Caco-2 (cell line): Measurements from ENCODE around the gene SCAND1. TPM values are rescaled to one million over a fixed set of nuclear protein-coding genes. Genes with fewer than 3 reads are reported as not detected.

Experiments
- BruUV-seq: library from RNA; stranded (reverse); fragments of 400-500 nt; replicated peaks from 2 replicates; lab custom pipeline; 2021; lab: Mats Ljungman, UMichigan
- CTCF ChIA-PET: fragments of 300-600 bp; sonication (Branson Sonifier 250); formaldehyde crosslinking; loops from one replicate; lab custom pipeline; 2022; ENCODE audit warnings: antibody characterized with exemption; lab: Charles Lee
- POLR2A ChIA-PET: fragments of 300-600 bp; sonication (Branson Sonifier 250); formaldehyde crosslinking; loops from one replicate; lab custom pipeline; 2022; ENCODE audit warnings: antibody characterized with exemption; lab: Charles Lee
- DNase-seq, 2 experiments: peaks; one replicate each; pipeline versions ENCODE4 v3.0.0 to v3.0.0-alpha.2; 2020 to 2022
- H3K27me3 ChIP-seq: replicated peaks from 2 replicates; pipeline ENCODE4 v1.6.0; 2011; ENCODE audit warnings: low read length; ENCODE audit not compliant: control insufficient read depth, insufficient read depth
- H3K36me3 ChIP-seq: 2 replicates; pipeline ENCODE4 v1.5.1; 2011; ENCODE audit warnings: low read length; ENCODE audit not compliant: control insufficient read depth, insufficient read depth
- H3K4me1 ChIP-seq: fragments of 250-450 bp; sonication (Bioruptor Pico); 2 replicates; pipeline ENCODE4 v1.5.1; 2020; ENCODE audit warnings: mild to moderate bottlenecking
- H3K4me3 ChIP-seq: 2 replicates; pipeline ENCODE4 v1.5.1; 2011; ENCODE audit warnings: low read depth, mild to moderate bottlenecking, control low read depth, low read length
- H3K9me3 ChIP-seq: fragments of 250-450 bp; sonication (Bioruptor Pico); 2 replicates; pipeline ENCODE4 v1.5.1; 2020; ENCODE audit warnings: mild to moderate bottlenecking, moderate library complexity
- H3K27ac Mint-ChIP-seq: one replicate; pipeline ENCODE4 v1.8.0; 2022; ENCODE audit warnings: mixed read lengths; ENCODE audit not compliant: unreplicated experiment
- H3K27me3 Mint-ChIP-seq: one replicate; pipeline ENCODE4 v1.8.0; 2022; ENCODE audit warnings: mixed read lengths; ENCODE audit not compliant: insufficient read depth, unreplicated experiment
- H3K36me3 Mint-ChIP-seq: one replicate; pipeline ENCODE4 v1.8.0; 2022; ENCODE audit warnings: mild to moderate bottlenecking, mixed read lengths; ENCODE audit not compliant: insufficient read depth, unreplicated experiment
- H3K4me1 Mint-ChIP-seq: one replicate; pipeline ENCODE4 v1.8.0; 2022; ENCODE audit warnings: low read depth, mixed read lengths; ENCODE audit not compliant: unreplicated experiment
- H3K4me3 Mint-ChIP-seq: one replicate; pipeline ENCODE4 v1.8.0; 2022; ENCODE audit warnings: mild to moderate bottlenecking, moderate library complexity, mixed read lengths; ENCODE audit not compliant: unreplicated experiment
- H3K9me3 Mint-ChIP-seq: one replicate; pipeline ENCODE4 v1.8.0; 2022; ENCODE audit warnings: mixed read lengths; ENCODE audit not compliant: unreplicated experiment
- intact Hi-C: fragments of 100-400 bp; cut with micrococcal nuclease; formaldehyde crosslinking; loops from one replicate; pipeline ENCODE4 v1.10.0; 2022; ENCODE audit not compliant: unreplicated experiment
- total RNA-seq: library from RNA; stranded (reverse); gene quantifications from 2 replicates; pipeline ENCODE4 v1.2.3, GENCODE V29; 2022
- TF ChIP-seq, protein P1 (sequence below), 2 experiments: fragments of 200-600 bp in 1 of 2; IDR thresholded peaks; 1 replicate in 1 of 2; 2 replicates in 1 of 2; pipeline versions ENCODE4 v1.5.1 to v1.8.0; 2011 to 2022; ENCODE audit warnings: antibody characterized with exemption in 1 of 2, control low read depth in 1 of 2, inconsistent platforms in 1 of 2, low read depth in 1 of 2, low read length in 1 of 2, mild to moderate bottlenecking in 1 of 2, moderate library complexity in 1 of 2; ENCODE audit not compliant: insufficient read depth in 1 of 2, severe bottlenecking in 1 of 2, unreplicated experiment in 1 of 2

SCAND1 gene
- total RNA-seq, 1 experiment from 2014 or later: 129 TPM

DNA sequence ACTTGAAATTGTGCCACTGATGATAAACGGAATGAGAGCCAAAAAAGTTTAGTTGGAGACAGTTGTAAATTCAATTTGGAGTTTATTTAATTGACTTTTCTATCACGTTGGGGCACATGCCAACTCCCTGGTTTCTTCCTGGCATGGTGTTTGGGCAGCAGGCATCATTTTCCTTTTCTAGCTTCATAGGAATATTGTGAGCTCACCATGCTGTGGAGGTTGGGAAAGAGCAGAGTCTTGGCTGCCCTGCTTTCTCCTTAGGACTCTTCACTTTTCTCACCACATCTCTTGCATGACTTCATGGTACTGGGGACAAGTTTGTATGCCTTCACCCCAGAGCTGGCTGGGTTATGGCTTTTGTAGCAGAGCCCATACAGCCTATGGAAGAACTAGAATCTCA lies 6.4 kb downstream of the SCAND1 start:
- peaks cover 63% of the 10 kb centered on the region for H3K36me3 Mint-ChIP-seq
- peaks cover 7% of the 10 kb centered on the region for H3K4me1 Mint-ChIP-seq
- H3K9me3 ChIP-seq: no peaks in the 10 kb centered on the region
- H3K9me3 Mint-ChIP-seq: no peaks in the 10 kb centered on the region
- H3K27me3 ChIP-seq: no peaks in the 10 kb centered on the region
- H3K4me3 Mint-ChIP-seq: no peak overlapping the region
- H3K36me3 ChIP-seq: peaks cover 9% of the 10 kb centered on the region
- no peak overlapping the region for H3K27ac Mint-ChIP-seq
- intact Hi-C loops: no loop called here
- CTCF ChIA-PET: interaction anchor here (0.6 to 1.4 kb wide), 12 partner anchors 9 to 329 kb away, joined by 3 to 8 read pairs (median 3); partner anchors contain the start of genes NFS1 and ROMO1
- peaks cover 12% of the 10 kb centered on the region for H3K4me1 ChIP-seq
- BruUV-seq: no TSS peak
- DNase-seq: no peak
- TF ChIP-seq, protein P1, sequence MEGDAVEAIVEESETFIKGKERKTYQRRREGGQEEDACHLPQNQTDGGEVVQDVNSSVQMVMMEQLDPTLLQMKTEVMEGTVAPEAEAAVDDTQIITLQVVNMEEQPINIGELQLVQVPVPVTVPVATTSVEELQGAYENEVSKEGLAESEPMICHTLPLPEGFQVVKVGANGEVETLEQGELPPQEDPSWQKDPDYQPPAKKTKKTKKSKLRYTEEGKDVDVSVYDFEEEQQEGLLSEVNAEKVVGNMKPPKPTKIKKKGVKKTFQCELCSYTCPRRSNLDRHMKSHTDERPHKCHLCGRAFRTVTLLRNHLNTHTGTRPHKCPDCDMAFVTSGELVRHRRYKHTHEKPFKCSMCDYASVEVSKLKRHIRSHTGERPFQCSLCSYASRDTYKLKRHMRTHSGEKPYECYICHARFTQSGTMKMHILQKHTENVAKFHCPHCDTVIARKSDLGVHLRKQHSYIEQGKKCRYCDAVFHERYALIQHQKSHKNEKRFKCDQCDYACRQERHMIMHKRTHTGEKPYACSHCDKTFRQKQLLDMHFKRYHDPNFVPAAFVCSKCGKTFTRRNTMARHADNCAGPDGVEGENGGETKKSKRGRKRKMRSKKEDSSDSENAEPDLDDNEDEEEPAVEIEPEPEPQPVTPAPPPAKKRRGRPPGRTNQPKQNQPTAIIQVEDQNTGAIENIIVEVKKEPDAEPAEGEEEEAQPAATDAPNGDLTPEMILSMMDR (IDR thresholded peaks at IDR 0.05; ENCODE audit: insufficient read depth in 1 of 2, low read depth in 1 of 2, low read length in 1 of 2, severe bottlenecking in 1 of 2, unreplicated experiment in 1 of 2): no peak
- no peaks in the 10 kb centered on the region for H3K27me3 Mint-ChIP-seq
- H3K4me3 ChIP-seq: no peak overlapping the region
- POLR2A ChIA-PET: interaction anchor here (0.9 to 1.2 kb wide), 2 partner anchors 176 to 206 kb away, joined by 3 to 5 read pairs; partner anchors contain the start of gene RBM39

DNA sequence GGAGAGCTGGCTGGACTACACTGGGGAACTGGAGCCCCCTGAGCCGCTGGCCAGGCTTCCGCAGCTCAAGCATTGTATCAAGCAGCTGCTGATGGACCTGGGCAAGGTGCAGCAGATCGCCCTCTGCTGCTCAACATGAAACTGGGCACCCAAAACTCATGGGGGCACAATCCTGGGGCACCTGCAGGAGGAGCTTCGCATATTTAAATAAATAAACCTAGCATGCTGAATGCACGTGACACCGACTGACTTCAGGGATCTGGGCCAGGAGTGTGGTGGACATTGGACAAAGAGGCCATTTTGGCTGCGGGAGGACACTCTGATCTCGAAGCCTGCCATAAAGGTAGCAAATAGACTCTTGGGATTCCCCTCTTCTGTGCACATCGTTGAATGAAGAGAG lies 6.8 kb downstream of the SCAND1 start:
- TF ChIP-seq, protein P1 (IDR thresholded peaks at IDR 0.05; ENCODE audit: insufficient read depth in 1 of 2, low read depth in 1 of 2, low read length in 1 of 2, severe bottlenecking in 1 of 2, unreplicated experiment in 1 of 2): peak; percentile 61 to 68
- H3K4me3 Mint-ChIP-seq: no peak overlapping the region
- Histone ChIP-seq H3K4me3 (no peak overlapping the region), H3K36me3 (peaks cover 9% of the 10 kb centered on the region), H3K27me3 (no peaks in the 10 kb centered on the region), H3K4me1 (peaks cover 8% of the 10 kb centered on the region), H3K9me3 (no peaks in the 10 kb centered on the region)
- ChIA-PET POLR2A (interaction anchor here (0.9 to 1.2 kb wide), 2 partner anchors 176 to 205 kb away, joined by 3 to 5 read pairs; partner anchors contain the start of gene RBM39), CTCF (interaction anchor here (0.6 to 1.4 kb wide), 15 partner anchors 8 to 328 kb away, joined by 3 to 8 read pairs (median 3); partner anchors contain the start of genes NFS1 and ROMO1)
- no peaks in the 10 kb centered on the region for H3K27me3 Mint-ChIP-seq
- DNase-seq: peak; percentile 66 to 70
- peaks cover 3% of the 10 kb centered on the region for H3K4me1 Mint-ChIP-seq
- no TSS peak for BruUV-seq
- intact Hi-C loops: no loop called here
- H3K9me3 Mint-ChIP-seq: no peaks in the 10 kb centered on the region
- peaks cover 59% of the 10 kb centered on the region for H3K36me3 Mint-ChIP-seq
- H3K27ac Mint-ChIP-seq: no peak overlapping the region

DNA sequence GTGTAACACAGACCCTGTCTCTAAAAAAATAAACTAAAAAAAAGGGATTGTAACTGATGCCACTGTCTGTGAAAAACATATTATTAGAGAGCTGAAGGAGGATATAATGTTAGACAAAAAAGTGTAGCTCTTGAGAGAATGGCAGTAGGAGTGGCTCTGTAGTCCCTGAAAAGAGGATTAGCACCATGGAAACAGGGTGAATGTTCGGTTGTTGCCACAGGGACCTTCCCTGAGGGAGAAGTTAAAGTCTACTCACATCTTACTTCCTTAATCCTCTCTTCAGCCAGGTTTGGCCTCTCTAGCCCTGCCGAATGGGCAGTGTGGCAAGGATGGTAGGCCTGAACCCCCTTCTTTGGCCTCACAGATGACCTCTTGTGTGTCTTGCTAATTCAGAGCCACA lies 12.1 kb downstream of the SCAND1 start:
- TF ChIP-seq, protein P1 (IDR thresholded peaks at IDR 0.05; ENCODE audit: insufficient read depth in 1 of 2, low read depth in 1 of 2, low read length in 1 of 2, severe bottlenecking in 1 of 2, unreplicated experiment in 1 of 2): no peak
- Mint-ChIP-seq H3K27ac (no peak overlapping the region), H3K4me1 (no peaks in the 10 kb centered on the region), H3K36me3 (peaks cover 50% of the 10 kb centered on the region), H3K27me3 (no peaks in the 10 kb centered on the region), H3K4me3 (no peak overlapping the region), H3K9me3 (no peaks in the 10 kb centered on the region)
- Histone ChIP-seq H3K27me3 (no peaks in the 10 kb centered on the region), H3K36me3 (peaks cover 10% of the 10 kb centered on the region), H3K9me3 (no peaks in the 10 kb centered on the region), H3K4me1 (no peaks in the 10 kb centered on the region), H3K4me3 (no peak overlapping the region)
- intact Hi-C loops: no loop called here
- ChIA-PET CTCF (interaction anchor here (2.6 kb wide), 1 partner anchor 12 kb away, joined by 7 read pairs; the partner anchor contains the start of gene SCAND1), POLR2A (interaction anchor here (2.0 kb wide), 1 partner anchor 12 kb away, joined by 7 read pairs; the partner anchor contains the start of gene SCAND1)
- no peak for DNase-seq
- BruUV-seq: no TSS peak
